ENCODE measurements around the gene DDX18.

The DDX18 gene

GRCh38 chr2:117835990-117836760 is 21.7 kb downstream of the DDX18 start:
- peak; percentile 62 to 68 for DNase-seq

GRCh38 chr2:117845304-117845703 is 30.8 kb downstream of the DDX18 start:
- no peak for DNase-seq

DNA sequence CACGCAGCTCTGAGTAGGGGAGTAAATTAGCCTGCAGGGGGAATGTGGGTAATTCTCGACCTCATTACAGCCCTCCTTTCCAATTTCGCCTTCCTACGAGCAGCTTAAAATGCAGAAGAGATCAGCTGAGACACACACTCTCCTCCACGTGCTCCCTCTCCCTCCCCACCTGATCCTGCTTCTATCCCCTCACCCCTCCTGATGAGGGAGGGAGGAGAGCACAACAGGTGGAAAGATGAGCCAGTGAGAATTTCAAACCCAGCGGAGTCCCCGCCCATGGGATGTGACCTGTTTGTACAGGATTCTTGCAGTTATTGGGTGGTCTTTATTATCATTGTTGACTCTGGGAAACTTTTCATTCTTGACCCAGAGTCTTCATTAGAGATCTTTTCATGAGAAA is 35.5 kb downstream of the DDX18 start:
- DNase-seq, result no peak

DNA sequence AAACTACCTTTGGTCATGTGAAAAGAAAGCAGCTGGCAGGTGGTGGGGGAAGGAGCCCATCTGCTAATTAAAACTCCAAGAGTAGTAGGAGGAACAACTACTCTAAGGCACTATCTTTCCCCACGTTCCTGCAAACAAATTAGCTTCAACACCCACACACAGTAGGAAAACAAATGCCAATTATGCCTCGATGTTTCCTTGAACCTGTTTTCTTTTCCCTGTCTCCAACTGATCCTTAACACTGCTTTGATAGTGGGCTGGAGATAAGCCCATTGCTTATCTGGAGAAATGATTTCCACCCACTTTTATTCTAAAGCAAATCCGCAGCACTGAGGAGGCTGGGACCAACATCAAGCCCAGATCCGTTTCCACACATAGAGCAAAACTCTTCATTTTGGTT is 36.0 kb downstream of the DDX18 start:
- no peak for DNase-seq

DNA sequence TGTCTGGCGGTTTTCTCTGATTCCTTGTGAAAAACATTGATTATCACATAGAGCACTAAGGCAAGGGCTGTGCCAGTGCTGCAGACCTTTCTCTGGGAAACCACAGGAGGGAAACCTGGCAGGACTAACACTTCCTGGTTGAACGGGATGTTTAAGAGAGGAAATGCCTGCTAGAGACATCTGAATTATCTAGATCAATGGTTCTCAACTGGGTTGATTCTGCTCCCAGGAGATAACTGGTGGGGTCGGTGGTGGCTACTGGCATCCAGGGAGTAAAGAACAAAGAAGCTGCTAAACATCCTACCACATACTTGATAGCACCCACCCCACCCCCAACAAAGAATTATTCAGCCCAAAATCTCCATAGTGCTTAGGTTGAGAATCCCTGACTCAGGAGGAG is 37.5 kb downstream of the DDX18 start:
- no peak for DNase-seq

DNA sequence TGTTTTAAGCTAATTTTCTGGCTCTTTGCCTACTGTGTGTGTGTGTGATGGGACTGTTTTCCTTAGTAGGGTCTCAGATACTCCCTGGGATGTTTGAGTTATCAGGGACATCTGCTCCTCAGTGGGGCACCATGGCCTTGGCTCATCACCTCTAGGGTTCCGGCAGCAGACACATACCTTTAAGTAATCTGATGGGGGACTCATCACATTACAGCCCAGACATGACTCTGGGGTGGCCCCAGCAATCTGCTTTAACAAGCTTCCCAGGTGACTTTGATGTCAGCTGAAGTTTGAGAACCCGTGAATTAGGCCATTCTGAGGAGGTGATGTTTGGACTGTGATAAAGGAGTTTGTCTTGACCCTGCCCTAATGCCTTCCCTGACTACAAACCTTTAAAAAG is 38.8 kb downstream of the DDX18 start:
- no peak for DNase-seq

- no peak for DNase-seq
Observed at GRCh38 chr2:117853873-117854272, 39.4 kb downstream of the DDX18 start.

GRCh38 chr2:117854610-117855009 is 40.1 kb downstream of the DDX18 start:
- DNase-seq, result no peak

- DNase-seq, result no peak
Observed at GRCh38 chr2:117855886-117856285, 41.4 kb downstream of the DDX18 start.

- no peak for DNase-seq
Observed at GRCh38 chr2:117856415-117857210, 42.1 kb downstream of the DDX18 start.

DNA sequence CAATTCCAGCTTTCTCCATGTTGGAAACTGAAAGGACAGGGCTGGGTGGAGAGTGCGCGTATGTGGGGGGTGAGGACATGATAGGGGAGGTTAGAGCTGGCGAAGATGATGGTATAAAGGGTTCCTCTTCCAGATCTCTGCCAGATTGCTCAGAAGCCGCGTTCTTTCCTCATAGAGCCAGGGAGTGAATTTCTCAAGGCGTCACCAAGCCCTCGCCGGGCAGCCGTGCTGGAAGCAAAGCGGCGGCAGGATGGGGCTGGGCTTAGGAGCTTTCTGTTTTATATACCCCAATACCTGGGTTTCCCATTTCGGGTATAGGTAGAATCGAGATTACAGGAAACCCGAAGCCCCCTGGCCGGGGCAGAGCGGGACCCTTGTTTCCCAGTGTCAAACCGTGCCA is 43.8 kb downstream of the DDX18 start:
- no peak for DNase-seq

DNA sequence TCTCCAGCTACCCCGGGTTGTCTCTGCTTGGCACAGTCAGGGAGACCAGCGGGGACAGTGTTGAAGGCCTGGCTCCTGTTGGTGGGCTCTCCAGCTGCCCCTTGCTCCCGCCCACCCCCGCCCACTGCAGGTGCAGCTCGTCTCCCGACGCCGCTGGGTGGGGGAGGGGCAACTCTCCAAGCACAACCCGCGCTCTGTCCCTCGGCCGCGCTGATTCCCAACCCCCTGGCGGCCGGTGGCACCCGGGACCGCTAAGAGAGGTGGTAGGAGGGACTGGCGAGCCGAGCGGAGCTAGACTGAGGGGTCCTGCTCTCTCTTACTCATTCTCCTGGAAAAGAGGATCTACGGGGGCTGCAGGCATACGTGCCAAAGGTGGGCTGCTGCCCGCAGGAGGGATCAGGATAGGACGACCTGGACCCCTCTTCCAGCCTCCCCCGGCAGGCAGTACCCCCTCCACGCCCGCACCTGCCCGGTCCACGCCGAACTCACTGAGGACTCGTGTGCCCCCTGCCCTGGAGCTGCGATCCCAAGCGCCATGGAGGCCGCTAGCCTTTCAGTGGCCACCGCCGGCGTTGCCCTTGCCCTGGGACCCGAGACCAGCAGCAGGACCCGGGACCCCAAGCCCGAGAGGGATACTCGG is 44.5 kb downstream of the DDX18 start:
- DNase-seq, result no peak

DNA sequence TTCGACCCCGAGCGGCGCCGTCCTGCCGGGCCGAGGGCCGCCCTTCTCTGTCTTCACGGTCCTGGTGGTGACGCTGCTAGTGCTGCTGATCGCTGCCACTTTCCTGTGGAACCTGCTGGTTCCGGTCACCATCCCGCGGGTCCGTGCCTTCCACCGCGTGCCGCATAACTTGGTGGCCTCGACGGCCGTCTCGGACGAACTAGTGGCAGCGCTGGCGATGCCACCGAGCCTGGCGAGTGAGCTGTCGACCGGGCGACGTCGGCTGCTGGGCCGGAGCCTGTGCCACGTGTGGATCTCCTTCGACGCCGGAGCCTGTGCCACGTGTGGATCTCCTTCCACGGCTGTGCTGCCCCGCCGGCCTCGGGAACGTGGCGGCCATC is 45.0 kb downstream of the DDX18 start:
- no peak for DNase-seq

DNA sequence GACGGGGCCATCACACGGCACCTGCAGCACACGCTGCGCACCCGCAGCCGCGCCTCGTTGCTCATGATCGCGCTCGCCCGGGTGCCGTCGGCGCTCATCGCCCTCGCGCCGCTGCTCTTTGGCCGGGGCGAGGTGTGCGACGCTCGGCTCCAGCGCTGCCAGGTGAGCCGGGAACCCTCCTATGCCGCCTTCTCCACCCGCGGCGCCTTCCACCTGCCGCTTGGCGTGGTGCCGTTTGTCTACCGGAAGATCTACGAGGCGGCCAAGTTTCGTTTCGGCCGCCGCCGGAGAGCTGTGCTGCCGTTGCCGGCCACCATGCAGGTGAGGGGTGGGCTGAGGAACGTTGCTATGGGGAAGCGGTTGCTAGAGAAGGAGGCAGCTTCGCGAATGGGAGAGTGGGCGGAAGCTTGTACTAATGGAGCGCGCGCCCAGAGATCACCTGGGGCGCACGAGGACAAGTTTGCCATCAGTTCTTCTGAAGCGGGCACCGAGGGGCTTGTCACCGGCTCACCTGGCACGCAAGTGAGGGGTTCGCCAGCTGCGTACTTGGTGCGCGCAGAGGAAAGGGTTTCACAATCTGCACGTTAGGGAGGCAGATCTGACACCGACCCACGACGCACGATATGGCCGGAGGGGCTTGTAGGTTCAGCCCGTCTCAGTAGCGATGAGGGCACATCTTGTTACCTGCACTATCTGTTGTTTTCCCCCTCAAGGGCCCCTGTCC is 45.6 kb downstream of the DDX18 start:
- no peak for DNase-seq

DNA sequence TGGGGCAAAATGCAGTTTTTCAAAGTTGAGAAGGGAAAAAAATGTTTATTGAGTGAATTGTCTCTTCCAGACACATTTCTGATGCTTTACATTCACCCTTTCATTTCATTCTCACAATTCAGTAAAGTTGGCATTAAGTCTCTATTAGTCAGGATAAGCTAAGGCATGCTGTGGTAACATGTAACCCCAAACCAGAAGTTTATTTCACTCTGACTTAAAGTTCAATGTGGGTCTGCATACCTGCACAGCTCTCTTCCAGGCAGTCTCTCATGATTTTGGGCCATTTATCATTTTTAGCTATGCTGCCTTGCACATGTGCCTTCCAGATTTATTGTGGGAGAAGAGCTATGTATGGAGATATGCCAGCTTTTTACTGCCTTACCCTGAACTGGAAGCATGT is 48.0 kb downstream of the DDX18 start:
- DNase-seq, result no peak

DNA sequence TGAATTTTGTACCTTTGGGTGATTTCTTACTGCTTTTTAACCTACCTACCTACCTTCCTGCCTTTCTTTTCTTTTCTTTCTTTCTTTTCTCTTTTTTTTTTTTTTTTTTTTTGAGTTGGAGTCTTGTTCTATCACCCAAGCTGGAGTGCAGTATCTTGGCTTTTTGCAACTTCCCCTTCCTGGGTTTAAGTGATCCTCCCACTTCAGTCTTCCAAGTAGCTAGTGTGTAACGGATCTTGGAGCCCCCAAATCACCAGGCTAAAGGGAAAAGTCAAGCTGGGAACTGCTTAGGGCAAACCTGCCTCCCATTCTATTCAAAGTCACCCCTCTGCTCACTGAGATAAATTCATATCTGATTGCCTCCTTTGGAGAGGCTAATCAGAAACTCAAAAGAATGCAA is 61.3 kb downstream of the DDX18 start:
- DNase-seq, result no peak

DNA sequence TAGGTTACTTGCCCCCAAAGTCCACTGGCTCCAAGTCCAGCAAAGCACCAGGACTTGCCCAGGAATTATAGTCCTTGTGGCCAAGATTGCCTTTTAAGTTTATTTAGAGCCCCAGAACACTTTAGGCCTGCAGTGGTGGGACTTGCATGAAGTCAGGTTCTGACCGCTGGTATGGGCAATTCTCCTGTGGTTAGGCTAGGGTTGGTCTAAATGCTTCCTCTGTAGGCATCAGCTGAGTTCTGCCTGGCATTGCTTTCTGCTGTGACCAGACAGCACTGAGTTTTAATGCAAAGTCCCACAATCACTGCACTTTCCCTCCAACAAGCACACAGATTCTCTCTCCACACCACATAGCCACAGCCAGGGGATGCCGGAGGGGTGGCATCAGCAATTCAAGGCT is 64.5 kb downstream of the DDX18 start:
- DNase-seq, result no peak
